Neuron (in vitro differentiated cells): Measurements from ENCODE around the gene SBNO2.
A peak's percentile ranks its signal among the peaks of the same experiment; 100 is the strongest.

Experiments used
- H2AFZ ChIP-seq: one replicate; pipeline ENCODE4 v1.6.1; 2013; ENCODE audit warnings: low read depth, mild to moderate bottlenecking, inconsistent platforms, low read length, moderate library complexity
- H3K27me3 ChIP-seq: one replicate; pipeline ENCODE4 v1.6.1; 2013; ENCODE audit warnings: low read length; ENCODE audit not compliant: insufficient read depth
- H3K36me3 ChIP-seq: one replicate; pipeline ENCODE4 v1.6.1; 2013; ENCODE audit warnings: low read length; ENCODE audit not compliant: insufficient read depth
- H3K4me1 ChIP-seq: one replicate; pipeline ENCODE4 v1.6.1; 2013; ENCODE audit warnings: low read length; ENCODE audit not compliant: insufficient read depth
- H3K4me3 ChIP-seq: 2 replicates; pipeline ENCODE4 v1.5.1; 2013; ENCODE audit warnings: mild to moderate bottlenecking, low read length, moderate library complexity
- H3K9me3 ChIP-seq: one replicate; pipeline ENCODE4 v1.6.1; 2013; ENCODE audit warnings: low read length

SBNO2 gene

DNA sequence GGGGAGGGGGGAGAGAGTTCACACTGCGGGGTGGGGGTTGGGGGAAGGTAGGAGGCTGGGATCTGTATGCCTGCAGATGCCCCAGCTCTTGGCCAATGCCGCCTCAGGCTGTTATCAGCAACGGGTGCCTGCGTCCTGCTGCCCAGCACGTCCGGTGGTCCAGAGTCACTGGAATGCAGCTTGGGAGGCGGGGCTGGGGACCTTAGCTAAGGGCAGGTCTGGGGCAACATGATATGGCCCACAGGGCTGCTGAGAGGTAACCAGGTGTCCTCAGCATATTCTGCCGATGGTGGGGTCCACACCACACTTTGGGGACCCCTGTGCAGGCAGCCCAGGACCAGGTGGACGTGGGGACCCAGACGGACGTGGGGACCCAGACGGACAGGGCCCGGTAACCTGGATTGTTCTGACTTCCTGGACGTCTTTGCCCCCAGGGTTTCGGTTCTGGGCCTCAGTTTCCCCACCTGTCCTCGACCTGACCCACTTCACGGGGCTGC is 107.8 kb downstream of the SBNO2 start:
- H3K36me3 ChIP-seq: no peaks in the 10 kb centered on the region
- H3K4me1 ChIP-seq: peaks cover 14% of the 10 kb centered on the region
- H3K9me3 ChIP-seq: no peaks in the 10 kb centered on the region
- no peak overlapping the region for H3K4me3 ChIP-seq
- H2AFZ ChIP-seq: no peak overlapping the region
- peaks cover 39% of the 10 kb centered on the region for H3K27me3 ChIP-seq

GRCh38 chr19:1065606-1066109 is 108.4 kb downstream of the SBNO2 start:
- Histone ChIP-seq H3K36me3 (no peaks in the 10 kb centered on the region), H3K27me3 (peaks cover 33% of the 10 kb centered on the region), H3K4me3 (no peak overlapping the region), H3K9me3 (no peaks in the 10 kb centered on the region), H2AFZ (no peak overlapping the region), H3K4me1 (peaks cover 14% of the 10 kb centered on the region)

GRCh38 chr19:1064661-1065605 is 109.1 kb downstream of the SBNO2 start:
- no peaks in the 10 kb centered on the region for H3K36me3 ChIP-seq
- H2AFZ ChIP-seq: no peak overlapping the region
- H3K27me3 ChIP-seq: peaks cover 32% of the 10 kb centered on the region
- H3K9me3 ChIP-seq: no peaks in the 10 kb centered on the region
- peak overlapping the region; percentile 9 for H3K4me3 ChIP-seq
- peaks cover 14% of the 10 kb centered on the region for H3K4me1 ChIP-seq

DNA sequence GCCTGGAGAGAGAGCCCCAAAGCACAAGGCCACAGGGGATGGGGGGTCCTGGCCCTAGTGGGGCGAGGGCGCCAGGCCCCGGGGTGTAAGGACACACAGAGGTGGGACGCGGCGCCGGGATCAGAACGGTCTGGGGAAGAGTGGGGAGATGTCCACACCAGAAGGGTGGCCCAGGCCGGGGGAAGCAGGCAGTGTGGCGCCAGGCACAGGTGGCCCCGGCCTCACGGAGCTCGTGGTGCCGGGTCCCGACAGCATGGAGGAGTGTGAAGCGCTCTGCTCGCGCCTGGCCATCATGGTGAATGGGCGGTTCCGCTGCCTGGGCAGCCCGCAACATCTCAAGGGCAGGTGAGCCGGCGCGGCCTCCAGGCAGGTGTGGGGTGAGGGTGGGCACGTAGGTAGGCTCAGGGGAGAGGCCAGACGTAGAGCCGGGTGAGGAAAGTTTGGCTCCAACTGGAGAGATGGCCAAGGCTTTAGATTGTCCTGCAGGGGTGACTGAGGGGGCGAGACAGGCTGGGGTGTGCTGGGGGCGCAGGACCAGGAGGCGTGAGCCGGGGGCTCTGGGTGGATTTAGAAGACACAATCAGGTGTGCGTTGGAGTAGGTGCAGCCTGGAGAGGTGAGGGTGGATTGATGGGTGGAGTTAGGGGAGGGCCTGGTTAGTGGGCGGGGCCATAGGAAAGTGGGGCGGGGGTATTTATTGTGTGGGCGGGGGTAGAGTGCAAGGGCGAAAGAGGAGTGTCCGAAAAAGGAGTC is 110.0 kb downstream of the SBNO2 start:
- H2AFZ ChIP-seq: no peak overlapping the region
- H3K36me3 ChIP-seq: no peaks in the 10 kb centered on the region
- no peak overlapping the region for H3K4me3 ChIP-seq
- peaks cover 28% of the 10 kb centered on the region for H3K27me3 ChIP-seq
- peaks cover 14% of the 10 kb centered on the region for H3K4me1 ChIP-seq
- no peaks in the 10 kb centered on the region for H3K9me3 ChIP-seq

GRCh38 chr19:1063030-1063908 is 110.8 kb downstream of the SBNO2 start:
- Histone ChIP-seq H3K27me3 (peaks cover 23% of the 10 kb centered on the region), H3K9me3 (no peaks in the 10 kb centered on the region), H3K4me3 (no peak overlapping the region), H3K4me1 (peaks cover 14% of the 10 kb centered on the region), H2AFZ (no peak overlapping the region), H3K36me3 (no peaks in the 10 kb centered on the region)

DNA sequence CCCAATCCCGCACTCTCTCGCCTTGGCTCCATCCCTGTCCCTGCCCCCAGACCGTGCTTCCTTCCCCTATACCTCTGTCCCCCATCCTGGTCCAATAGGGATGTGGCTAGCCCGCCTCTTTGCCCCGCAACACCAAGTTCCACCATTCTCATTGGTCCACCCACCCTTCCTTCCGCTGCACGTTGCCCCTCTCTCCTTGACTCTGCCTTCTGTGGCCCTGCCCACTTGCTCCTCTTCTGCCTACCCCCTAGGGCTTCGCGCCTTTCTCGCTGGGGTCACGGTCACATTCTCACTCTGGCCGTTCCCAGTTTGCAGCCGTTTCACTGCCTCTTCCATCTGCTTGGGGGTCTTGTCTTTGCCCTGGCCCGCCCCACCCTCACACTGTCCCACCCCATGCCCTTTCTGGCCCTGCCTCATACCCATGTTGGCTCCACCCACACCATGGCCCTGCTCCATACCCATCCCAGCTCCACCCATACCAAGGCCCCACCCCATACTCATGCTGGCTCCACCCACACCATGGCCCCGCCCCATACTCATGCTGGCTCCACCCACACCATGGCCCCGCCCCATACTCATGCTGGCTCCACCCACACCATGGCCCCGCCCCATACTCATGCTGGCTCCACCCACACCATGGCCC is 111.6 kb downstream of the SBNO2 start:
- Histone ChIP-seq H2AFZ (no peak overlapping the region), H3K4me3 (no peak overlapping the region), H3K36me3 (no peaks in the 10 kb centered on the region), H3K9me3 (no peaks in the 10 kb centered on the region), H3K27me3 (peaks cover 19% of the 10 kb centered on the region), H3K4me1 (peaks cover 14% of the 10 kb centered on the region)

DNA sequence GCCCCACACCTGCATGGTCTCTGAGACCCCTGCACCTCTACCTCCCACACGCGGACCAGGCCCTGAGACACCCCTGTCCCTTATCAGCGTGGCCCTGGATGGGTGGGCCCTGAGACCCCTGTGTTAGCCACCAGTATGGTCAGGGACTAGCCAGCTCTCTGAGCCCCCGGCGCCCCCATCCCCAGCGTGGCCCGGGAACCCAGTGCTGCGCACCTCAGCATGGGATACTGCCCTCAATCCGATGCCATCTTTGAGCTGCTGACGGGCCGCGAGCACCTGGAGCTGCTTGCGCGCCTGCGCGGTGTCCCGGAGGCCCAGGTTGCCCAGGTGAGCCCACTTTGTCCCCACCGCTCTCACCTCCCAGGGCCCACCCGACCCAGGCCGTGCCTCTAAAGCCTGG is 112.1 kb downstream of the SBNO2 start:
- no peak overlapping the region for H2AFZ ChIP-seq
- H3K36me3 ChIP-seq: no peaks in the 10 kb centered on the region
- H3K4me1 ChIP-seq: peaks cover 14% of the 10 kb centered on the region
- no peak overlapping the region for H3K4me3 ChIP-seq
- H3K27me3 ChIP-seq: peaks cover 16% of the 10 kb centered on the region
- H3K9me3 ChIP-seq: no peaks in the 10 kb centered on the region

DNA sequence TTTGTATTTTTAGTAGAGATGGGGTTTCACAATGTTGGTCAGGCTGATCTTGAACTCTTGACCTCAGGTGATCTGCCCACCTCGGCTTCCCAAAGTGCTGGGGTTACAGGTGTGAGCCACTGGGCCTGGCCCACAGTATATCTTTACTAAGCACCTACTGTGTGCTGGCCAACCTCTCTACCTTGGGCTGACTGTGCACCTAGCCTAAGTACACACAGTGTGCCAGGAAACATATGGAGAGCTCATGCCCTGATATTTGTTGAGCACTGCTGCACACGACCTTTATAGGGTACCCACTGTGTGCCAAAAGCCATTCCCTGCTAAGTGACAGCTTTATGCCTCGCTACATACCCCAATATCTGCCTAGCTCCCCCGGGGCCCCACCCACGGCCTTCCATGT is 113.4 kb downstream of the SBNO2 start:
- Histone ChIP-seq H3K27me3 (peaks cover 6% of the 10 kb centered on the region), H2AFZ (no peak overlapping the region), H3K4me3 (no peak overlapping the region), H3K9me3 (no peaks in the 10 kb centered on the region), H3K36me3 (no peaks in the 10 kb centered on the region), H3K4me1 (peaks cover 6% of the 10 kb centered on the region)

DNA sequence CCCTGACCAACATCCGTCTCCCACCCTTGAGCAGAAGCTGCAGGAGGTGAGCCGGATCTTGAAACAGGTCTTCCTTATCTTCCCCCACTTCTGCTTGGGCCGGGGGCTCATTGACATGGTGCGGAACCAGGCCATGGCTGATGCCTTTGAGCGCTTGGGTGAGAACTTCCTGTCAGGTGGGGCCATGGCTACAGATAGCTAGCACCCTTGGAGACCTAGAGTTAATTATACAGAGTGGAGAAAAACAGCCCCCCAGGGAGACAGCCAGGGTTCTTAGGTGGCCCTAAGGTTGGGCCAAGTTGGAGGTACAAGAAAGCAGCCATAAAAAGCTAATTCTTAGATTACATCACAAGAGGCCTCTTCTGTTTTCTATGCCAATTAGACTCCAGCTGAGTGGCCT is 116.0 kb downstream of the SBNO2 start:
- Histone ChIP-seq H3K27me3 (no peaks in the 10 kb centered on the region), H3K4me3 (no peak overlapping the region), H3K9me3 (no peaks in the 10 kb centered on the region), H3K4me1 (no peaks in the 10 kb centered on the region), H2AFZ (no peak overlapping the region), H3K36me3 (no peaks in the 10 kb centered on the region)
